GM18907 (cell line): Measurements from ENCODE around the gene CADPS.

Experiments
- ATAC-seq: cut with Tn5 transposase; IDR thresholded peaks from one replicate; pipeline ENCODE4 v1.9.1; 2021; ENCODE audit warnings: mild to moderate bottlenecking, moderate library complexity; ENCODE audit not compliant: unreplicated experiment

CADPS gene

GRCh38 chr3:62815981-62816380 is 59.2 kb downstream of the CADPS start:
- ATAC-seq: no peak

GRCh38 chr3:62812631-62813030 is 62.6 kb downstream of the CADPS start:
- ATAC-seq: no peak

- ATAC-seq: no peak
Measured at GRCh38 chr3:62811119-62811518, 64.1 kb downstream of the CADPS start.

- ATAC-seq: no peak
Measured at GRCh38 chr3:62809369-62809768, 65.8 kb downstream of the CADPS start.

- no peak for ATAC-seq
Measured at GRCh38 chr3:62805580-62806277, 69.5 kb downstream of the CADPS start.

GRCh38 chr3:62805106-62805505 is 70.1 kb downstream of the CADPS start:
- ATAC-seq: no peak

GRCh38 chr3:62803276-62803675 is 71.9 kb downstream of the CADPS start:
- no peak for ATAC-seq

- ATAC-seq: no peak
Measured at GRCh38 chr3:62798000-62798399, 77.2 kb downstream of the CADPS start.

- ATAC-seq: no peak
Measured at GRCh38 chr3:62797132-62797531, 78.1 kb downstream of the CADPS start.

GRCh38 chr3:62795978-62796657 is 79.1 kb downstream of the CADPS start:
- no peak for ATAC-seq

GRCh38 chr3:62793946-62794345 is 81.3 kb downstream of the CADPS start:
- ATAC-seq: no peak

GRCh38 chr3:62785384-62785783 is 89.8 kb downstream of the CADPS start:
- ATAC-seq: no peak

- no peak for ATAC-seq
Measured at GRCh38 chr3:62781121-62781520, 94.1 kb downstream of the CADPS start.

GRCh38 chr3:62777674-62778073 is 97.5 kb downstream of the CADPS start:
- no peak for ATAC-seq

- no peak for ATAC-seq
Measured at GRCh38 chr3:62777130-62777529, 98.1 kb downstream of the CADPS start.

- ATAC-seq: no peak
Measured at GRCh38 chr3:62774221-62774620, 101.0 kb downstream of the CADPS start.

GRCh38 chr3:62771331-62772072 is 103.7 kb downstream of the CADPS start:
- ATAC-seq: no peak

- ATAC-seq: no peak
Measured at GRCh38 chr3:62768896-62769295, 106.3 kb downstream of the CADPS start.

- no peak for ATAC-seq
Measured at GRCh38 chr3:62761711-62762110, 113.5 kb downstream of the CADPS start.

- ATAC-seq: no peak
Measured at GRCh38 chr3:62761311-62761710, 113.9 kb downstream of the CADPS start.

- ATAC-seq: no peak
Measured at GRCh38 chr3:62758296-62759066, 116.7 kb downstream of the CADPS start.
